ENCODE measurements around the gene JPH3. TPM values are rescaled to one million over a fixed set of nuclear protein-coding genes. Genes with fewer than 3 reads are reported as not detected.
A peak's percentile ranks its signal among the peaks of the same experiment; 100 is the strongest.
"Not testable (repeated sequence)": the region's sequence is repeated elsewhere in the genome, so short reads cannot be mapped to it uniquely, and the experiment has no call there.

JPH3 gene
- total and polyA plus RNA-seq, 5 donors, result 0.09 to 0.32 (median 0.14) TPM

DNA sequence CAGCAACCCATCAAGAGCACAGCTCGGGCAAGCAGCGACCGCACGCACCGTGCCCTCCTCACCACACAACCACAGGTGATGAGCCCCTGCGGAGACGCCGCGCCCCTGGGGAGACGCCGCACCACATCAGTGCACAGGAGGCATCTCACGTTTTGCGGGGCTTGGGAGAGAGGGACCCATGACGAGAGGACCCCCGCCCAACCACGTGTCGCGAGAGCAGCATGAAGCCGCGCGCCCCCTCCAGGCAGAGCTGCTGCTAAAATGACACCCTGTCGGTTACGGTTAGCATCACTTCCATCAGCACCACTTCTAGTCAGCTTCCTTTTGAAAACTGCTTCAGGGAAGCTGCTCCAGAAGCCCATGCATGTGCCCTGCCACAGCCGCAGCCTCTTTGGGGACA lies 118.1 kb downstream of the JPH3 start:
- no peak for DNase-seq
- no peaks in the 10 kb centered on the region for H3K9me3 ChIP-seq (ENCODE audit: control insufficient read depth, low read length)
- H3K4me3 ChIP-seq (ENCODE audit: low read length), result no peak overlapping the region
- intact Hi-C loops (cut with DNase I), result no loop called here
- H3K27me3 ChIP-seq (ENCODE audit: control insufficient read depth, insufficient read depth), result no peaks in the 10 kb centered on the region
- ATAC-seq, result no peak
- H3K27ac ChIP-seq (ENCODE audit: low read length), result no peak overlapping the region
- H3K4me1 ChIP-seq (ENCODE audit: control insufficient read depth, insufficient read depth, low read length), result no peaks in the 10 kb centered on the region
- WGBS, result 94% methylated on average over 24 of the region's 24 CpGs

DNA sequence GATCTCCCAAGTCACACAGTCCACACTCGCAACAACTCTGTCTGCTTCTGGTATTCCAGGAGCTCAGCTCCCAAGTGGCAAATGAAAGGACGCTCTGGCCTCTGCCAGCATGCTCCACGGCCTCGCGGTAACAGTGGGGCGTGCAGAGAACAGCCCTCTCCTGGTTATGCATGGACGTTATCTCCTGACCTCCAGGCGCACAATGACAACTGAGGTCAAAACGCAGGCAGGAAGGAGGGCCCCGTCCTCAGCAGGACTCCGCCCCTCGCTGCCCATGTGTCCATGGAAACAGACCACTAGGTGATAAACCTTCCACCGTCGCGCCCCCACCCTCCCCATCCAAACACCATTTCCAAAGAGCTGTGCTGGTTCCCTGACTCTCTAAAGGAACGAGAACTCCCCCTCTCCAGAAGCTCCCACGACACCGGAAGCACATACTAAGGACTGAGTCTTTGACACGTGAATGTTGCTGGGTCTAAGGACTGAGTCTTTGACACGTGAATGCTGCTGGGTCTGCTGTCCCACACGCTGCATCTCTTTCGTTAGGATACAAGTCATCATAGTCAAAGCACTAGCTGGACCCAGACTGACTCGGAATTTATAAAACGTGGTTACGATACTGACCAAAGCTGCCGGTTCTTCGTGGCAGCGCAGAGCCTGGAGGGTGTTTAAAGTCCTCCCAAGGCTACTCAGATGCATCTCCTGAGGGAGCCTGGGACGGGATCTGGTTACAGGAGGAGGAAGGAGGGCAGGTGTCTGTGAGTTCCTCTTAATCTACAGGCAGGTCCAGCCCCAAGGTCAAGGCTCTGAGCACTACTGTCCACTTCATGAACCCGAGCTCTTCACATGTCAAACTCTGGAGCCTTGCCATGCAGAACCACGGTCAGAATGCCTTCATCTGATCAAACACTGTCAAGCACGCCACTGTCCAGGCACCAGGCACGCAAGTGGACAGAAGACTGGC lies 119.6 kb downstream of the JPH3 start:
- no peaks in the 10 kb centered on the region for H3K4me1 ChIP-seq (ENCODE audit: control insufficient read depth, insufficient read depth, low read length)
- ATAC-seq (no peak), DNase-seq (no peak)
- H3K27me3 ChIP-seq (ENCODE audit: control insufficient read depth, insufficient read depth), result no peaks in the 10 kb centered on the region
- no peak overlapping the region for H3K27ac ChIP-seq (ENCODE audit: low read length)
- H3K9me3 ChIP-seq (ENCODE audit: control insufficient read depth, low read length), result no peaks in the 10 kb centered on the region
- H3K4me3 ChIP-seq (ENCODE audit: low read length), result no peak overlapping the region
- WGBS, result 84% methylated on average over 33 of the region's 33 CpGs
- intact Hi-C loops (cut with DNase I), result no loop called here

DNA sequence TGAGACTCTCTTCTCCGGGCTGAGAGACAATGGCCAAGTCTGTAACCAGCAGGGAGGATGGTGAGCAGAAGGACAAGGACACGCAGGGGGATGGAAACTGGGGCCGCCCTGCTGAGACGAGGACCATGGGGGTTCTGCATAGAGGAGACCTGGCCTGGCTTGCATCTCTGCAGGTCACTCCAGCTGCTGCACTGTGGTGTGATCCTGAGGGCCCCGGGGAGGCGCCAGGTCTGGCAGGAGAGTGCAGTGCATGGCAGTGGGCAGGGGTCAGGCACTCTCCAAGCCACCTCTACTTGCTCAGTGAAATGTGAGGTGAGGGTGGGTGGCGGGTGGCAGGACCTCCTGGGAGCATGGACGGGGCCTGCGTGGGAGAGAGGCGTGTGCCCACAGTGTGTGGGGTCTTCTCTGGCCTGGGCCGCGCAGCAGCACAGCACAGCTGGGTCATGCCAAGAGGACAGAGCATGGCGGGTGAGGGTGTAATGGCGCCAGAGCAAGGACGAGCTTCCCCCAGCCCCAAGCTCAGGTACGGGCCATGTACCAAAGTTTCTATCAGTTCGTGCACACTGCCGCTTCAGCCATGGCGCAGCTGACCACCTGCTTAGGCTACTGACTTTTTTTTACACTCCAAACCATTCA lies 120.4 kb downstream of the JPH3 start:
- WGBS, result 83% methylated on average over 19 of the region's 19 CpGs
- Histone ChIP-seq H3K27ac (ENCODE audit: low read length) (no peak overlapping the region), H3K4me1 (ENCODE audit: control insufficient read depth, insufficient read depth, low read length) (no peaks in the 10 kb centered on the region), H3K27me3 (ENCODE audit: control insufficient read depth, insufficient read depth) (no peaks in the 10 kb centered on the region), H3K4me3 (ENCODE audit: low read length) (no peak overlapping the region), H3K9me3 (ENCODE audit: control insufficient read depth, low read length) (no peaks in the 10 kb centered on the region)
- ATAC-seq (peak; percentile 10 to 34), DNase-seq (no peak)
- intact Hi-C loops (cut with DNase I), result no loop called here

DNA sequence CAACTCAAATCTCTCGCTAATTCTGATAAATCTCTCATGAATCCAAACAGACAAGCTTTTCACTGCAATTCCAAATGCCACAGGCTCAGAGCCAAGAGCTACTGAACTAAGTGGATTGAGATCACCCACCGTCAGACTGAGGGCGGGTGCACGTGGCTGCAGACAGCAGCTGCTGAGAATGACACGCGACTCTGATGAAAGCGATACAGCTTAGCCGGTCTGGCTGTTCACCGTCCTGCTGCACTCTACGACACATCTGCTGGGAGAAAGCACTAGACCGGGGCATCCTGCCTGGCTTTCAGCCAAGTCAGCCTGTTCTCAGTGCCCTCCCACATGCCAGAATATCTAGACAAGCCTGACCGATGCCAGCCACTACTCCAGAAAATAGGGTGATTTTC lies 120.9 kb downstream of the JPH3 start:
- no peaks in the 10 kb centered on the region for H3K9me3 ChIP-seq (ENCODE audit: control insufficient read depth, low read length)
- no peaks in the 10 kb centered on the region for H3K4me1 ChIP-seq (ENCODE audit: control insufficient read depth, insufficient read depth, low read length)
- peak; percentile 57 to 82 (median 78) for DNase-seq
- WGBS, result 25% methylated on average over 12 of the region's 12 CpGs
- no peak overlapping the region for H3K4me3 ChIP-seq (ENCODE audit: low read length)
- no peak overlapping the region for H3K27ac ChIP-seq (ENCODE audit: low read length)
- peak; percentile 76 to 86 for ATAC-seq
- no peaks in the 10 kb centered on the region for H3K27me3 ChIP-seq (ENCODE audit: control insufficient read depth, insufficient read depth)
- intact Hi-C loops (cut with DNase I), result no loop called here

DNA sequence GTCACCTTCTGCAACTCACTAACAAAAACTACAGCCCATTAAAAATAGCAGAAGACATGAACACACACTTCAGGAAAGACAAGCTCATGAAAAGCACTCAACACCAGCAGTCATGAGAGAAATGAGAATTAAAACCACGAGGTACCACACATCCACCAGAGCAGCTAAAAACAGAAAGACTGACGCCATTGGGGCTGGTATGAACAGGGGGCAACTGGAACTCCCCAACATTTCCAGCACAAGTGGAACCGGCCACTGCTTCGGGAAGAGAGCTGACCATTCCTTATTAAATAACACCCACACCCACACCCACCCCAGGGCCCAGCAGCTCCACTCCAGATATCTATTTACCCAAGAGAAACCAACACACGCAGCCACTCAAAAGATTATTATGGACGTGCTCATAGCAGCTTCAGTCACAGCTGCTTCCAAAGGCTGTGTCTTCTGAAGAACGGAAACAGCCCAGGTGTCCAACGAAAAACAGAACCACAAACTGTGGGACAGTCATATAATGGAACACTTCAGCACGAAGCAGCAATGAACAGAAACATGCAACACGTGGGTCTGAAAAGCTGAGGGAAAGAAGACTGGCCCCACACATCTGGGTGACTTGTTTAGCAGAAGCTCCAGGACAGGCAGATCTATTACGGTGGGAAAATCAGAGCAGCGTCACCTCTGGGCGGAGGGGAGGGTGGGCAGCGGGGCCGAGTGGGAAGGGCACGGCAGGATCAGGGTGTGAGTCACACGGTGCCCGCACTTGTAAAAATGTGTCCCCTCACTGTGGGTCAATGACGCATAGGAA lies 122.4 kb downstream of the JPH3 start:
- Histone ChIP-seq H3K4me1 (ENCODE audit: control insufficient read depth, insufficient read depth, low read length) (no peaks in the 10 kb centered on the region), H3K4me3 (ENCODE audit: low read length) (no peak overlapping the region), H3K27ac (ENCODE audit: low read length) (no peak overlapping the region), H3K9me3 (ENCODE audit: control insufficient read depth, low read length) (no peaks in the 10 kb centered on the region), H3K27me3 (ENCODE audit: control insufficient read depth, insufficient read depth) (no peaks in the 10 kb centered on the region)
- no peak for ATAC-seq
- DNase-seq, result no peak
- 87% methylated on average over 19 of the region's 19 CpGs for WGBS
- intact Hi-C loops (cut with DNase I), result no loop called here

DNA sequence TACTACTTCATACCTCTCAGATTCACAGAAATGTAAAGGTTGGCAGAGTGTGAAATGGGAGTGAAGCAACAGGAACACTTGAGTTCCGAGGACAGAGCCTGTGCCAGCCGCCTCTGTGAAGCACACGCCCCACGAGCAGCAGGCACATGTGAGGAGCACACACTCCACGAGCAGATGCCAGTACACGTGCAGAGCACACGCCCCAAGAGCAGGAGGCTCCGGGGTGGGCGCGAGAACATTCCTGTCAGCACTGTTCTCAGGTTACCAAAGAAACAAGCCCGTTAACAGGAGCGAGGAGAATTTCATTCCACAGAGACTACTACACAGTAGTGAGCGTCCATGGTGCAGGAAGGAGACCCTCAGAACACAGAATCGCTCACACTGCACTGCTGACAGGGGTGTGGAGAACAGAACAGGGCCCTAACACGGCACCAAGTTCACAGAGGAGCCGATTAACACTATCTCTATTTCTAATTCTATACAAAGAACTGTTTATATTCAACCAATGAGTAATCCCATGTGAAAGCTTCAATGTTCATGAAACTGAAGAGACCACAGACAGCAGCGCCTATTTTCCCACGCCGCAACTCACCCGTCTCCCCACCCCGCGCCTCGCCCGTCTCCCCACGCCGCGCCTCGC lies 123.4 kb downstream of the JPH3 start:
- Histone ChIP-seq H3K4me3 (ENCODE audit: low read length) (no peak overlapping the region), H3K27me3 (ENCODE audit: control insufficient read depth, insufficient read depth) (no peaks in the 10 kb centered on the region), H3K9me3 (ENCODE audit: control insufficient read depth, low read length) (no peaks in the 10 kb centered on the region), H3K27ac (ENCODE audit: low read length) (no peak overlapping the region), H3K4me1 (ENCODE audit: control insufficient read depth, insufficient read depth, low read length) (no peaks in the 10 kb centered on the region)
- no peak for DNase-seq
- 79% methylated on average over 28 of the region's 28 CpGs for WGBS
- ATAC-seq, result no peak
- intact Hi-C loops (cut with DNase I), result no loop called here

DNA sequence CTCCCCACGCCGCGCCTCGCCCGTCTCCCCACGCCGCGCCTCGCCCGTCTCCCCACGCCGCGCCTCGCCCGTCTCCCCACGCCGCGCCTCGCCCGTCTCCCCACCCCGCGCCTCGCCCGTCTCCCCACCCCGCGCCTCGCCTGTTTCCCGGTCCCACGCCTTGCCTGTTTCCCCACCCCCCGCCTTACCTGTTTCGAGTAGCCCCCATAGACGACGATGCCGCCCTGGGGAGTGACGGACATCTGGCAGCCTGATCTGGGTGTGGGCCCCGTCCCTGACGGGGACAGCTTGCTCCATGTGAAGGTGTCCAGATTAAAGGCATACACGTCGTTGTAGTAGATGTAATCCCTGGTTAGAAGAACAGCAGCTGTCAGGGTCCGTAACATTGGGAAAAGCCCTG lies 124.3 kb downstream of the JPH3 start:
- H3K27me3 ChIP-seq (ENCODE audit: control insufficient read depth, insufficient read depth); H3K27ac ChIP-seq (ENCODE audit: low read length); H3K4me1 ChIP-seq (ENCODE audit: control insufficient read depth, insufficient read depth, low read length); intact Hi-C loops (cut with DNase I); H3K9me3 ChIP-seq (ENCODE audit: control insufficient read depth, low read length); ATAC-seq; H3K4me3 ChIP-seq (ENCODE audit: low read length); DNase-seq: not testable (repeated sequence)
- 95% methylated on average over 32 of the region's 40 CpGs for WGBS

DNA sequence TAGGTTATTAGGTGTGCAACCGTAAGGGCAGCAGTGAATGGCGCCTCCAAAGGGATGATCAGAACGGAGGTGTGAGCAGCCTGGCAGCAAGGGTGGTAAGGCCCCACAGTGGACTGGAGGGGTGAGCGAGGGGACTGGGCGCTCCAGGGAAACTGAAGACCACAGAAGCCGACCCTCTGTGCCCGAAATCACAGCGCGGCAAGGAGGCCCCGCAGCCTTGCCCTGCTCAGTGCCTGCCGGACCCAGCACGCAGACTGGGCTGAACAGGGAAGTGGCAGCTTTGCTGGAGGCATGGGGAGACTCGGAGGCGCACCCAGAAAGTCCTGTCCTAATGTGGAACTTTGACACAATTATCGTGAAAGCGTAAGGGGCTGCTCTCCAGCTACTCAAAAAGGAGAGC lies 125.0 kb downstream of the JPH3 start:
- intact Hi-C loops (cut with DNase I), result no loop called here
- Histone ChIP-seq H3K4me3 (ENCODE audit: low read length) (no peak overlapping the region), H3K4me1 (ENCODE audit: control insufficient read depth, insufficient read depth, low read length) (no peaks in the 10 kb centered on the region), H3K27me3 (ENCODE audit: control insufficient read depth, insufficient read depth) (no peaks in the 10 kb centered on the region), H3K27ac (ENCODE audit: low read length) (no peak overlapping the region), H3K9me3 (ENCODE audit: control insufficient read depth, low read length) (no peaks in the 10 kb centered on the region)
- 96% methylated on average over 16 of the region's 16 CpGs for WGBS
- ATAC-seq, result no peak
- DNase-seq, result no peak

DNA sequence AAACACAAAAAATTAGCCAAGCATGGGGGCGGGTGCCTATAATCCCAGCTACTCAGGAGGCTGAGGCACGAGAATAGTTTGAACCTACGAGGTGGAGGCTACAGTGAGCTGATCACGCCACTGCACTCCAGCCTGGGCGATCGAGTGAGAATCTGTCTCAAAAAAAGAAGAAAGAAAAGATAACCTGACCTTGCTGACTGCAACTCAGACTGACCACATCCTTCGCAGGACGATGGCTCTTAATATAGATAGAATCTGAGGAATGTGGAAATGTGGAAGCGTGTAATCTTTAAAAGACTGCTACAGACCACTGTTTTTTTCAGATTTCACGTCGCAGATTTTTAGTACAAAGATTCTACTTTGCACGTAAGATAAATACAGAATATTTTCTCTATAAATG lies 125.7 kb downstream of the JPH3 start:
- Histone ChIP-seq H3K4me1 (ENCODE audit: control insufficient read depth, insufficient read depth, low read length) (no peaks in the 10 kb centered on the region), H3K9me3 (ENCODE audit: control insufficient read depth, low read length) (no peaks in the 10 kb centered on the region), H3K27ac (ENCODE audit: low read length) (no peak overlapping the region), H3K27me3 (ENCODE audit: control insufficient read depth, insufficient read depth) (no peaks in the 10 kb centered on the region), H3K4me3 (ENCODE audit: low read length) (no peak overlapping the region)
- 83% methylated on average over 12 of the region's 12 CpGs for WGBS
- intact Hi-C loops (cut with DNase I), result no loop called here
- DNase-seq, result no peak
- ATAC-seq, result no peak

DNA sequence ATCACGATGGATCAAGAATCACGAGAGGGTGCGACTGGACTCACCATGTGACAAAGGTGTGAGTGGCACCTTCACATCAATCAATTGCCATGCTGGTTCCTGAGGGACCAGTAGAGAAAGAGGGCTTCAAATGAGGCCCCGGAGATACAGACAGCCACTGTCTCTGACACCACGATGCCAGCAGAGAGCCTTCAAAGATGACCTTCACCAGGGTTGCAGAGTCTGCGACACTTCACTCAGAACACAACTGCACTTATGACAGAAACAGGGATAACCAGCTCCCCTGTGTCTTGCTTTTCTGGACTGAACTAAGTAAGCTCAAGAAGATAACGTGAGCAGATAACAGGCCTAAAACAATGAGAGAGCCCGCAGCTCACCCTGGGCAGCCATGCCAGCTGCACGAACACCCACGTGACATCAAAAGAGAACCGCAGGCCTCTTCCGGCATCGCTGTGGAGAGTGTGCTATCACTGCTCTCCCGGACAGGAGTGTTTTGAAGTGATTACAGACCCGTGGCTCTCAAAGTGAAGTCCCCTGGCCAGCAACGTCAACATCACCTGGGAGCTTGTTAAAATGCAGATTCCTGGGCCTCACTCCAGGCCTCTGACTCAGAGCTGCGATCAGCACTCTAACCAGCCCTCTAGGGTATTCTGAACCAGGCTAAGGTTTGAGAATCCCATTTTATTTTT lies 127.1 kb downstream of the JPH3 start:
- 70% methylated on average over 17 of the region's 17 CpGs for WGBS
- H3K9me3 ChIP-seq (ENCODE audit: control insufficient read depth, low read length), result no peaks in the 10 kb centered on the region

More for the DNA sequence above, 127.1 kb downstream of the JPH3 start:
- no peak for DNase-seq
- intact Hi-C loops (cut with DNase I), result no loop called here
- Histone ChIP-seq H3K27me3 (ENCODE audit: control insufficient read depth, insufficient read depth) (no peaks in the 10 kb centered on the region), H3K4me3 (ENCODE audit: low read length) (no peak overlapping the region), H3K27ac (ENCODE audit: low read length) (peak overlapping the region; percentile 48), H3K4me1 (ENCODE audit: control insufficient read depth, insufficient read depth, low read length) (no peaks in the 10 kb centered on the region)
- ATAC-seq, result no peak

Data from right cardiac atrium (tissue), 5 donors.